WI38 (cell line): ENCODE results near the gene TLR6.
"Not testable (repeated sequence)": the region's sequence is repeated elsewhere in the genome, so short reads cannot be mapped to it uniquely, and the experiment has no call there.

Experiments used
- H3K4me3 ChIP-seq: 2 replicates; pipeline ENCODE4 v1.5.1; 2011; ENCODE audit warnings: low read depth, mild to moderate bottlenecking, control low read depth, low read length
- TF ChIP-seq, protein P1 (sequence below): IDR thresholded peaks from 2 replicates; pipeline ENCODE4 v1.5.1; 2012; ENCODE audit warnings: low read depth, mild to moderate bottlenecking, control low read depth, low read length

TLR6 gene

DNA sequence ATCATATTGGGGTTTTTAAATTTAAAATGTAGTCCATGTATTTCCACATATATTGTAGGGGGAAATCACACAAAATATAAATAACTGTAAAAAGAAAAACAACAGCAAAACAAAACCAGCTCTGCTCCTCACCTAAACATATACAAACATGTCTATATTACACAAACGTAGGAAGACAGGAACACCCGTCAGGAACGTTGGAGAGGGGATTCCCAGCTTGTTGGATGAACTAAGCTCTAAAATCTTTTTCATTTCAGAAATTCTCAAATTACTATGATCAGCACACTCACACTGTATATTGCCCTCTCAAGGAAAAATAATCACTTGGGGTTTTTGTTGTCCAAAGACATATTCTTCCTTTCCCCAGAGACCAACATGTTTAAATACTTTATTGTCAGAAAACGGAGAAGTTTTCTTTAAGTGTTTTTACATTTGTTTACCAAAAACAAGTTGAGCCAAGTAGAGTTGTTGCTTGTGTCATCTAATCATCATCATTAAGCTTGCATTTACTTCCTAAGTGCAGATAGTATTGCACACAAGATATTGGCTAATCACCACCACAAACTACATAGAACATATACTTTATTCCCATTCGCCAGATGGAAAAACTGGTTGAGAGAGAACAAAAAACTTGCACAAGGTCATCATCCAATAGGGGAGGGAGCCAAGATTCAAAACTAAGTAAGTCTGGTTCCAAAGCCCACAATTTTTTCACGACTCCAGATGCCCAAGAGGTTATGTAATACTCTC, 71.4 kb downstream of the TLR6 start:
- no peak overlapping the region for H3K4me3 ChIP-seq
- TF ChIP-seq, protein P1, sequence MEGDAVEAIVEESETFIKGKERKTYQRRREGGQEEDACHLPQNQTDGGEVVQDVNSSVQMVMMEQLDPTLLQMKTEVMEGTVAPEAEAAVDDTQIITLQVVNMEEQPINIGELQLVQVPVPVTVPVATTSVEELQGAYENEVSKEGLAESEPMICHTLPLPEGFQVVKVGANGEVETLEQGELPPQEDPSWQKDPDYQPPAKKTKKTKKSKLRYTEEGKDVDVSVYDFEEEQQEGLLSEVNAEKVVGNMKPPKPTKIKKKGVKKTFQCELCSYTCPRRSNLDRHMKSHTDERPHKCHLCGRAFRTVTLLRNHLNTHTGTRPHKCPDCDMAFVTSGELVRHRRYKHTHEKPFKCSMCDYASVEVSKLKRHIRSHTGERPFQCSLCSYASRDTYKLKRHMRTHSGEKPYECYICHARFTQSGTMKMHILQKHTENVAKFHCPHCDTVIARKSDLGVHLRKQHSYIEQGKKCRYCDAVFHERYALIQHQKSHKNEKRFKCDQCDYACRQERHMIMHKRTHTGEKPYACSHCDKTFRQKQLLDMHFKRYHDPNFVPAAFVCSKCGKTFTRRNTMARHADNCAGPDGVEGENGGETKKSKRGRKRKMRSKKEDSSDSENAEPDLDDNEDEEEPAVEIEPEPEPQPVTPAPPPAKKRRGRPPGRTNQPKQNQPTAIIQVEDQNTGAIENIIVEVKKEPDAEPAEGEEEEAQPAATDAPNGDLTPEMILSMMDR: no peak

DNA sequence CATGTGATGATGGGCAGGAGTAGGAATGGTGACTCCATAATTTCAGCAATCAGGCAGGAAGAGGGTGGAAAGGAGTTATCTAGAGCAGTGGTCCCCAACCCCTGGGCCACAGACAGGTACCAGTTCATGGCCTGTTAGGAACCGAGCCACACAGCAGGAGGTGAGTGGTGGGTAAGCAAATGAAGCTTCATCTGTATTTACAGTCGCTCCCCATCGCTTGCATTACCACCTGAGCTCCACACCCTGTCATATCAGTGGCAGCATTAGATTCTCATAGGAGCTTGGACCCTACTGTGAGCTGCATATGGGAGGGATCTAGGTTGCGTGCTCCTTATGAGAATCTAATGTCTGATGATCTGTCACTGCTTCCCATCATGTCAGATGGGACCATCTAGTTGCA, 72.5 kb downstream of the TLR6 start:
- TF ChIP-seq, protein P1: no peak
- no peak overlapping the region for H3K4me3 ChIP-seq

DNA sequence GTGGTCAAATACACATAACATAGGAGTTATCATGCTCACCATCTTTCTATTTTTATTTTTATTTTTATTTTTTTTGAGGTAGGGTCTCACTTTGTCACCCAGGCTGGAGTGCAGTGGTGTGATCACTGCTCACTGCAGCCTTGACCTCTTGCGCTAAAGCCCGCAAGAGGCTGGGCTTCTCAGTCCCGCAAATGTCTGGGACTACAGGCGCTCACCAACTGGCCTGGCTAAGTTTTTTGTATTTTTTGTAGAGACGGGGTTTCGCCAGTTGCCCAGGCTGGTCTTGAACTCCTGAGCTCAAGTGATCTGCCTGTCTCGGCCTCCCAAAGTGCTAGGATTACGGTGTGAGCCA, 73.5 kb downstream of the TLR6 start:
- H3K4me3 ChIP-seq: no peak overlapping the region
- TF ChIP-seq, protein P1: no peak

DNA sequence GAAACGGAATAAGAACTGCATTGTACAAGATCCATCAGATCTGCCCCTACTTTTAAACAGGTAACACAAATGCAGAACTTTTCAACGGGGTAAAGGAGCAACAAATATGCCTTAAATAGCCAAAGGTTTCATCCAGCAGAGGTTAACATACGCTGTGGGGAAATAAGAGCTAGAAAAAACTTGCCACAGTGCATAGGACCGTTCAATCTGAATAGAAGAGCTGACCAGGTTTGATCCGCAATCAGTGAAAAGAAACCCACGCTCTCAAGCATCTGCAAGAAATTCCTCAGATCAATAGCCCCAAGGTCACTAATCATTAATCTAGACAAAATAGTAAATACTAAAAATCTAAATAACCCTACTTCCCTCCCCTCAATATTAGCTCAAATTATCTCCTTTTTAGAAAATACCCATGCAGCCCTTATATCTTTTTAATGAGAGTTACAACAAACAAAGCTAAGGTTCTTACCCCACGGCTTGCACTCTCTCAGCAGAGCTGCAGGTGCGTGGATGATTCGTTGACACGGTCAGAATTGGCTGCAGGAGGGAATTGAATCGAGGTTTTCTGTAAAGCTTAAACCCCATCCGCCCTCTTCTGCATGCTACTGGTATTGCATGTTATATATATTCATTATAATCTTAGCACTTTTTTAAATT, 74.0 kb downstream of the TLR6 start, which contains the start of gene TLR10:
TSS of gene TLR10 (minus strand) at position 539 of the 657 bp plus-strand sequence. CDS start 7,400 bp downstream, outside the sequence.
- TF ChIP-seq, protein P1: no peak
- H3K4me3 ChIP-seq: no peak within 1 kb of the TSS

DNA sequence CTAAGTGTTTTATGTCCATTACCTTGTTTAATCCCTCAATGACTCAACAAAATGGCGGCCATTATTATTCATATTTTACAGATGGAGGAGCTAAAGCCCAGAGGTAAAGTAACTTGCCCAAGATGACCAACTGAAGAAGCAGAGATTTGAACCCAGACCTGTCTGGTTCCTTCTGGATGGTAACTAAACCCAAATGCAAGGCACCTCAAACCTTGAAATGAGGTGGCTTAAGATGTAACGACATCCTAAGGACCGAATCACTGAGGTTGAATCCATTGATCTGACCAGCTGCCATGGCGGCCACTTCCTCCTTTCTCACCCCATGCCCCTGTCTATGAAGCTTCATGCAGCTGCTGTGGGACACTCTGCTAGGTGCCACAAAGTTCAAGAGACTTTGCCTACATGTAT, 74.8 kb downstream of the TLR6 start:
- TF ChIP-seq, protein P1: no peak
- no peak overlapping the region for H3K4me3 ChIP-seq

DNA sequence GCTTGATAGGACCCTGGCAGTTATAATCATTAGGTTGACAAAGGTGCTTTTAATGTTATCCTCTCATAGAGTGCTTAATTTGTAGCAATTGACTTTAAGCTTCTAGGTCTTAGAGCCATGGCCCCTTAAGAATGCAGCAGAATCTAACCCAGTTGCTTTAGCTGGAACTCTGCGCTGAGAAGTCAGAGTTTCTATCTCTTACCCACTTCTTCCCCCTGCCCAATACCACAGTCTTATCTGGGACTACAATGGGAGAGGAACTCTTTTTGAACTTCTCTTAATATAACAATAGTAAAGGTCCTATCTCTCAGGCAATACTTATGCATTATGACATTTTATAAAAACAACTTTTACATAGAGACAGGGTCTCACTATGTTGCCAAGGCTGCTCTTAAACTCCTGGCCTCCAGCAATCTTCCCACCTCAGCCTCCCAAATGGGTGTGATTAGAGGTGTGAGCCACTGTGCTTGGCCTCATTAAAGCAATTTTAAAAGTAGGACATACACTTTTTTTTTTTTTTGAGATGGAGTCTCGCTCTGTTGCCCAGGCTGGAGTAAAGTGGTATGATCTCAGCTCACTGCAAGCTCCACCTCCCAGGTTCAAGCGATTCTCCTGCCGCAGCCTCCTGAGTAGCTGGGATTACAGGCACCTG, 75.7 kb downstream of the TLR6 start:
- no peak overlapping the region for H3K4me3 ChIP-seq
- TF ChIP-seq, protein P1: no peak

DNA sequence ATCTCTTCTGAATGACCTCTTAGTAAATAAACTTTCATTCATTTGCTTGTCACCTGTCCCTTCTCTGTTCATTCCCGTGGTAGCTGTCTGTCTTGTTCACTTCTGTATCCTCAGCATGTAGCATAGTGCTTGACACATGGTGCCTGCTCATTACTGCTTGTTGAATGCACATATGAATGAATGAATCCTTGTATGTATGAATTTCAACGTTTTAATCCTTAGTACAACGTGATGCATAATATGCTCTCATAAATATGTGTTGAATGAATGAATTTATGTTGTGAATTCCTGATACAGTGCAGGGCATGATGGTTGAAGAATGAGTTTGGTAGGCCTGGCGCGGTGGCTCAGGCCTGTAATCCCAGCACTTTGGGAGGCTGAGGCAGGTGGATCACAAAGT, 76.8 kb downstream of the TLR6 start:
- no peak overlapping the region for H3K4me3 ChIP-seq
- TF ChIP-seq, protein P1: no peak

DNA sequence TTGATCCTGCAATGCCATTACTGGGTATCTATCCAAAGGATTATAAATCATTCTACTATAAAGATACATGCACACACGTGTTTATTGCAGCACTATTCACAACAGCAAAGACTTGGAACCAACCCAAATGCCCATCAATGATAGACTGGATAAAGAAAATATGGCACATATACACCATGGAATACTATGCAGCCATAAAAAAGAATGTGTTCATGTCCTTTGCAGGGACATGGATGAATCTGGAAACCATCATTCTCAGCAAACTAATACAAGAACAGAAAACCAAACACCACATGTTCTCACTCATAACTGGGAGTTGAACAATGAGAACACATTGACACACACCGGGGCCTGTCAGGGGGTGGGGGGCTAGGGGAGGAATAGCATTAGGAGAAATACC, 78.7 kb downstream of the TLR6 start:
- H3K4me3 ChIP-seq: not testable (repeated sequence)
